Fibroblast of villous mesenchyme (primary cell): Measurements from ENCODE around the gene ANKRD60. TPM values are rescaled to one million over a fixed set of nuclear protein-coding genes. Genes with fewer than 3 reads are reported as not detected.

Source experiments
- DNase-seq: peaks from one replicate; pipeline ENCODE4 v3.0.0-alpha.2; 2010; ENCODE audit warnings: low read depth
- H3K4me3 ChIP-seq: 2 replicates; pipeline ENCODE4 v1.5.1; 2011; ENCODE audit warnings: low read depth, mild to moderate bottlenecking, low read length
- CTCF ChIP-seq: IDR thresholded peaks from 2 replicates; pipeline ENCODE4 v1.5.1; 2012; ENCODE audit warnings: low read depth, mild to moderate bottlenecking, low read length; ENCODE audit not compliant: insufficient read depth
- total RNA-seq: library from RNA; depleted of rRNA; stranded (reverse); fragments of >200 nt; gene quantifications from 2 replicates; pipeline ENCODE4 v1.2.3, GENCODE V29; 2012

Gene ANKRD60
- total RNA-seq, 1 donor: not detected

GRCh38 chr20:58195047-58195446 is 33.4 kb downstream of the ANKRD60 start:
- DNase-seq: no peak
- no peak for TF ChIP-seq CTCF
- H3K4me3 ChIP-seq: no peak overlapping the region

GRCh38 chr20:58194175-58194791 is 34.2 kb downstream of the ANKRD60 start:
- DNase-seq: no peak
- H3K4me3 ChIP-seq: no peak overlapping the region
- TF ChIP-seq CTCF: no peak

- DNase-seq: no peak
- no peak overlapping the region for H3K4me3 ChIP-seq
- TF ChIP-seq CTCF: peak; percentile 70
Observed at GRCh38 chr20:58192567-58192966, 35.9 kb downstream of the ANKRD60 start.

- H3K4me3 ChIP-seq: no peak overlapping the region
- TF ChIP-seq CTCF: no peak
- DNase-seq: no peak
Observed at GRCh38 chr20:58192065-58192464, 36.4 kb downstream of the ANKRD60 start.

GRCh38 chr20:58188527-58188926 is 39.9 kb downstream of the ANKRD60 start:
- TF ChIP-seq CTCF: no peak
- no peak for DNase-seq
- H3K4me3 ChIP-seq: no peak overlapping the region

- no peak overlapping the region for H3K4me3 ChIP-seq
- TF ChIP-seq CTCF: no peak
- DNase-seq: no peak
Observed at GRCh38 chr20:58184984-58185383, 43.5 kb downstream of the ANKRD60 start.

GRCh38 chr20:58184063-58184462 is 44.4 kb downstream of the ANKRD60 start:
- no peak for TF ChIP-seq CTCF
- DNase-seq: no peak
- no peak overlapping the region for H3K4me3 ChIP-seq
